ENCODE results near the gene PACRG. TPM values are rescaled to one million over a fixed set of nuclear protein-coding genes. Genes with fewer than 3 reads are reported as not detected.

The PACRG gene
- total and polyA plus RNA-seq, 2 of the 13 experiments (the other 11 are each of a cell fraction or from before 2014, with no cell fraction given) = 0.13 TPM; not detected in 1

DNA sequence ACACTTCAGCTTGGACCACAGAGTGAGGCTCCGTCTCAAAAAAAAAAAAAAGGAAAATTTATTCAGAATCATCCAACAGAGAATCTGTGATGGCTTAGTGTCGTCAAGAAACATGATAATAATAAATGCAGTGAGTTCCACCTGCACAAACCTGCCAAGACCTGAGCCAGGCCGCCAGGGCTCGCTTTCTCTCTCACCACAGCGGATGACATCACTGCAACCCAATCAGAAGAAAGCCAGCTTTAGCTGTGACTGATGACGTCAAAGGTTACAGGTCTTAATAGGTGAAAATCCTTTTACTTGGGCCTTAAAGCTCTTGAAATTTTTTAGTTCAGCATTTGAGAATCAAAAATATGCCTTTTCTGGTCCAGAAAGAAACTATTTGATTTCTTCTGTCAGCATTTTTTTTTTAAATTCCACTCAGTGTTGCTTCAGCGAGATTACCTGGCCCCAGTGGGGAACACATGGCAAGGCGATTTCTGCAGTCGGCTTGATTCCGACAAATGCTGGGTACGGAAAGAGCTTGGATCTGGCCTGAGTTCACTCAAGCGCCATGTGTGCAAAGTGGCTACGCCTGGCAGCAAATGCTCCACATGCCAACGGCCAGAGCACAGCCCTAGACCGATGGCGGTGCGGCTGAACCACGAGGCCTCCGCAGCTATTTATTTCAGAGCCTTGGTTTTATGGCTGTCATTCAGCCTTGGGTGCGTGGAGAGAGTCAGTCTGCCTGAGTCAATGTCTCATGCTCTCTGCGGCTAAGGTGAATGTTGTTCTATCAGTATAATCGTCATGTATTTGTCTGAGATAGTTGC is 581.1 kb downstream of the PACRG start:
- BruUV-seq (replicated peaks) = no TSS peak
- CTCF ChIA-PET (ENCODE audit: low intra/inter-chr PET ratio, low total read pairs) = no interaction called here

More for the DNA sequence above, 581.1 kb downstream of the PACRG start:
- POLR2A ChIA-PET = no interaction called here
- H3K27me3 ChIP-seq (ENCODE audit: control insufficient read depth in 1 of 2, insufficient read depth in 2 of 2, low read length in 2 of 2) = peaks cover 0 to 17% of the 10 kb centered on the region in 2 experiments; a peak in 2 of 5 replicates
- WGBS (ENCODE audit: low lambda C conversion rate) = 67% methylated on average over 18 of the region's 22 CpGs
- H3K4me2 ChIP-seq (ENCODE audit: low read depth, low read length) = no peak overlapping the region
- H3K36me3 ChIP-seq (replicated peaks in 1 of 2; ENCODE audit: control insufficient read depth in 1 of 2, insufficient read depth in 2 of 2, low read length in 2 of 2) = no peaks in the 10 kb centered on the region
- DNase-seq (ENCODE audit: low spot score) = no peak
- no peaks in the 10 kb centered on the region for H4K20me1 ChIP-seq (ENCODE audit: insufficient read depth, low read length)
- no peak overlapping the region for H2AFZ ChIP-seq (ENCODE audit: low read length)
- H3K9me3 ChIP-seq (ENCODE audit: low read length) = no peaks in the 10 kb centered on the region
- no peaks in the 10 kb centered on the region for H3K4me1 ChIP-seq (ENCODE audit: insufficient read depth, low read length)
- no peak overlapping the region for H3K9ac ChIP-seq (ENCODE audit: insufficient read depth, low read depth, low read length)
- no peaks in the 10 kb centered on the region for H3K79me2 ChIP-seq (ENCODE audit: insufficient read depth, low read length)
- in situ Hi-C loops (cut with HindIII; ENCODE audit: extremely low pct_ligation_motif_present, low pct_unique_long_range_greater_than_20kb) (no loop called here), intact Hi-C loops (cut with micrococcal nuclease; ENCODE audit: unreplicated experiment) (no loop called here)
- no peak for FAIRE-seq
- no peak overlapping the region for H3K4me3 ChIP-seq (replicated peaks in 1 of 3; ENCODE audit: insufficient read depth in 1 of 3, low read depth in 2 of 3, low read length in 3 of 3)
- ATAC-seq = no peak
- no peak overlapping the region for H3K27ac ChIP-seq (ENCODE audit: extremely low read length, insufficient read depth, low read length)
- TF ChIP-seq CREB1 (IDR thresholded peaks at IDR 0.05) (peak; percentile 81), CREB1 (CRISPR knock-in tag; IDR thresholded peaks at IDR 0.05) (no peak), MAFK (conservative IDR thresholded peaks at IDR 0.05 in 1 of 2, IDR thresholded peaks at IDR 0.05 in 1 of 2; ENCODE audit: low read length in 2 of 2) (0 out of 4 replicates have a peak, but pooled peaks of 1 of the 2 experiments have one; percentile 3), RARG (CRISPR knock-in tag; IDR thresholded peaks at IDR 0.05; ENCODE audit: low read depth) (no peak), ATF7 (IDR thresholded peaks at IDR 0.05) (peak; percentile 62), ATF7 (CRISPR knock-in tag; IDR thresholded peaks at IDR 0.05) (no peak), ZBTB37 (CRISPR knock-in tag; IDR thresholded peaks at IDR 0.05) (no peak), ZBTB7A (CRISPR knock-in tag; IDR thresholded peaks at IDR 0.05) (no peak), ZFP37 (CRISPR knock-in tag; IDR thresholded peaks at IDR 0.05; ENCODE audit: borderline replicate concordance) (no peak), KMT2A (CRISPR knock-in tag; IDR thresholded peaks at IDR 0.05) (no peak), ISX (CRISPR knock-in tag; conservative IDR thresholded peaks at IDR 0.05) (no peak), ATF3 (CRISPR knock-in tag; IDR thresholded peaks at IDR 0.05) (no peak)
- TF ChIP-seq, protein P1, sequence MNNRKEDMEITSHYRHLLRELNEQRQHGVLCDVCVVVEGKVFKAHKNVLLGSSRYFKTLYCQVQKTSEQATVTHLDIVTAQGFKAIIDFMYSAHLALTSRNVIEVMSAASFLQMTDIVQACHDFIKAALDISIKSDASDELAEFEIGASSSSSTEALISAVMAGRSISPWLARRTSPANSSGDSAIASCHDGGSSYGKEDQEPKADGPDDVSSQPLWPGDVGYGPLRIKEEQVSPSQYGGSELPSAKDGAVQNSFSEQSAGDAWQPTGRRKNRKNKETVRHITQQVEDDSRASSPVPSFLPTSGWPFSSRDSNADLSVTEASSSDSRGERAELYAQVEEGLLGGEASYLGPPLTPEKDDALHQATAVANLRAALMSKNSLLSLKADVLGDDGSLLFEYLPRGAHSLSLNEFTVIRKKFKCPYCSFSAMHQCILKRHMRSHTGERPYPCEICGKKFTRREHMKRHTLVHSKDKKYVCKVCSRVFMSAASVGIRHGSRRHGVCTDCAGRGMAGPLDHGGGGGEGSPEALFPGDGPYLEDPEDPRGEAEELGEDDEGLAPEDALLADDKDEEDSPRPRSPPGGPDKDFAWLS (CRISPR knock-in tag; IDR thresholded peaks at IDR 0.05; ENCODE audit: borderline replicate concordance) = no peak
- TF ChIP-seq, protein P2, sequence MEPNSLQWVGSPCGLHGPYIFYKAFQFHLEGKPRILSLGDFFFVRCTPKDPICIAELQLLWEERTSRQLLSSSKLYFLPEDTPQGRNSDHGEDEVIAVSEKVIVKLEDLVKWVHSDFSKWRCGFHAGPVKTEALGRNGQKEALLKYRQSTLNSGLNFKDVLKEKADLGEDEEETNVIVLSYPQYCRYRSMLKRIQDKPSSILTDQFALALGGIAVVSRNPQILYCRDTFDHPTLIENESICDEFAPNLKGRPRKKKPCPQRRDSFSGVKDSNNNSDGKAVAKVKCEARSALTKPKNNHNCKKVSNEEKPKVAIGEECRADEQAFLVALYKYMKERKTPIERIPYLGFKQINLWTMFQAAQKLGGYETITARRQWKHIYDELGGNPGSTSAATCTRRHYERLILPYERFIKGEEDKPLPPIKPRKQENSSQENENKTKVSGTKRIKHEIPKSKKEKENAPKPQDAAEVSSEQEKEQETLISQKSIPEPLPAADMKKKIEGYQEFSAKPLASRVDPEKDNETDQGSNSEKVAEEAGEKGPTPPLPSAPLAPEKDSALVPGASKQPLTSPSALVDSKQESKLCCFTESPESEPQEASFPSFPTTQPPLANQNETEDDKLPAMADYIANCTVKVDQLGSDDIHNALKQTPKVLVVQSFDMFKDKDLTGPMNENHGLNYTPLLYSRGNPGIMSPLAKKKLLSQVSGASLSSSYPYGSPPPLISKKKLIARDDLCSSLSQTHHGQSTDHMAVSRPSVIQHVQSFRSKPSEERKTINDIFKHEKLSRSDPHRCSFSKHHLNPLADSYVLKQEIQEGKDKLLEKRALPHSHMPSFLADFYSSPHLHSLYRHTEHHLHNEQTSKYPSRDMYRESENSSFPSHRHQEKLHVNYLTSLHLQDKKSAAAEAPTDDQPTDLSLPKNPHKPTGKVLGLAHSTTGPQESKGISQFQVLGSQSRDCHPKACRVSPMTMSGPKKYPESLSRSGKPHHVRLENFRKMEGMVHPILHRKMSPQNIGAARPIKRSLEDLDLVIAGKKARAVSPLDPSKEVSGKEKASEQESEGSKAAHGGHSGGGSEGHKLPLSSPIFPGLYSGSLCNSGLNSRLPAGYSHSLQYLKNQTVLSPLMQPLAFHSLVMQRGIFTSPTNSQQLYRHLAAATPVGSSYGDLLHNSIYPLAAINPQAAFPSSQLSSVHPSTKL (CRISPR knock-in tag; IDR thresholded peaks at IDR 0.05) = no peak
- TF ChIP-seq, protein P3, sequence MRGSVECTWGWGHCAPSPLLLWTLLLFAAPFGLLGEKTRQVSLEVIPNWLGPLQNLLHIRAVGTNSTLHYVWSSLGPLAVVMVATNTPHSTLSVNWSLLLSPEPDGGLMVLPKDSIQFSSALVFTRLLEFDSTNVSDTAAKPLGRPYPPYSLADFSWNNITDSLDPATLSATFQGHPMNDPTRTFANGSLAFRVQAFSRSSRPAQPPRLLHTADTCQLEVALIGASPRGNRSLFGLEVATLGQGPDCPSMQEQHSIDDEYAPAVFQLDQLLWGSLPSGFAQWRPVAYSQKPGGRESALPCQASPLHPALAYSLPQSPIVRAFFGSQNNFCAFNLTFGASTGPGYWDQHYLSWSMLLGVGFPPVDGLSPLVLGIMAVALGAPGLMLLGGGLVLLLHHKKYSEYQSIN (CRISPR knock-in tag; IDR thresholded peaks at IDR 0.05; ENCODE audit: borderline replicate concordance) = no peak
